ENCODE results near the gene CYP2W1.

Gene CYP2W1

GRCh38 chr7:983004-983615, at the start of gene CYP2W1:
Gene CYP2W1 (plus strand): TSS chr7:983181. CDS start chr7:983212, 31 bp downstream.
- ChIA-PET CTCF (interaction anchor here (1.7 to 3.0 kb wide), 2 partner anchors 9 to 82 kb away, joined by 11 to 30 read pairs; no protein-coding TSS in a partner anchor), POLR2A (no interaction called here)
- DNase-seq (ENCODE audit: extremely low spot score): no peak
- TF ChIP-seq CTCF (IDR thresholded peaks at IDR 0.05; ENCODE audit: control extremely low read depth, extremely low read depth, low read depth, missing control alignments): no peak

- ChIA-PET CTCF (no interaction called here), POLR2A (no interaction called here)
- no peak for TF ChIP-seq CTCF (IDR thresholded peaks at IDR 0.05; ENCODE audit: control extremely low read depth, extremely low read depth, low read depth, missing control alignments)
- no peak for DNase-seq (ENCODE audit: extremely low spot score)
Measured at GRCh38 chr7:934469-935163, 48.4 kb upstream of the CYP2W1 start.

- ChIA-PET POLR2A (no interaction called here), CTCF (no interaction called here)
- TF ChIP-seq CTCF (IDR thresholded peaks at IDR 0.05; ENCODE audit: control extremely low read depth, extremely low read depth, low read depth, missing control alignments): no peak
- DNase-seq (ENCODE audit: extremely low spot score): no peak
Measured at GRCh38 chr7:935164-935873, 47.7 kb upstream of the CYP2W1 start.

- ChIA-PET POLR2A (no interaction called here), CTCF (no interaction called here)
Measured at GRCh38 chr7:935874-936385, 47.1 kb upstream of the CYP2W1 start.

GRCh38 chr7:936386-937054, 46.5 kb upstream of the CYP2W1 start:
- peak; percentile 85 for DNase-seq (ENCODE audit: extremely low spot score)
- no peak for TF ChIP-seq CTCF (IDR thresholded peaks at IDR 0.05; ENCODE audit: control extremely low read depth, extremely low read depth, low read depth, missing control alignments)
- CTCF ChIA-PET: no interaction called here
- POLR2A ChIA-PET: no interaction called here

More at GRCh38 chr7:935874-936385, 47.1 kb upstream of the CYP2W1 start:
- DNase-seq (ENCODE audit: extremely low spot score): no peak
- no peak for TF ChIP-seq CTCF (IDR thresholded peaks at IDR 0.05; ENCODE audit: control extremely low read depth, extremely low read depth, low read depth, missing control alignments)

- no peak for TF ChIP-seq CTCF (IDR thresholded peaks at IDR 0.05; ENCODE audit: control extremely low read depth, extremely low read depth, low read depth, missing control alignments)
- POLR2A ChIA-PET: no interaction called here
- no peak for DNase-seq (ENCODE audit: extremely low spot score)
- CTCF ChIA-PET: interaction anchor here (1.0 to 2.6 kb wide), 3 partner anchors 8 to 28 kb away, joined by 3 to 10 read pairs (median 5); no protein-coding TSS in a partner anchor
Measured at GRCh38 chr7:937856-938484, 45.0 kb upstream of the CYP2W1 start.
